ENCODE data around the gene NPVF.
A peak's percentile ranks its signal among the peaks of the same experiment; 100 is the strongest.

The NPVF gene

GRCh38 chr7:25228386-25228785 is at the start of gene NPVF:
TSS of gene NPVF (minus strand) at chr7:25228486. CDS start at chr7:25228439, 47 bp downstream.
- DNase-seq = no peak

- DNase-seq = no peak
Observed at GRCh38 chr7:25272265-25272664, 44.0 kb upstream of the NPVF start.

- no peak for DNase-seq
Observed at GRCh38 chr7:25263337-25263736, 35.1 kb upstream of the NPVF start.

- DNase-seq = no peak
Observed at GRCh38 chr7:25262586-25262985, 34.3 kb upstream of the NPVF start.

- no peak for DNase-seq
Observed at GRCh38 chr7:25261545-25262140, 33.4 kb upstream of the NPVF start.

GRCh38 chr7:25260862-25261494 is 32.7 kb upstream of the NPVF start:
- DNase-seq = no peak

GRCh38 chr7:25259487-25260243 is 31.4 kb upstream of the NPVF start:
- DNase-seq = peak; percentile 53

GRCh38 chr7:25256333-25256819 is 28.1 kb upstream of the NPVF start:
- DNase-seq = peak; percentile 28

GRCh38 chr7:25255611-25256332 is 27.5 kb upstream of the NPVF start:
- peak; percentile 83 for DNase-seq

GRCh38 chr7:25254604-25255003 is 26.3 kb upstream of the NPVF start:
- no peak for DNase-seq

- DNase-seq = no peak
Observed at GRCh38 chr7:25253714-25254113, 25.4 kb upstream of the NPVF start.

- DNase-seq = no peak
Observed at GRCh38 chr7:25250386-25250785, 22.1 kb upstream of the NPVF start.

- DNase-seq = no peak
Observed at GRCh38 chr7:25249772-25250171, 21.5 kb upstream of the NPVF start.

- peak; percentile 33 for DNase-seq
Observed at GRCh38 chr7:25246306-25246705, 18.0 kb upstream of the NPVF start.

GRCh38 chr7:25244254-25245033 is 16.2 kb upstream of the NPVF start:
- no peak for DNase-seq

GRCh38 chr7:25242678-25243077 is 14.4 kb upstream of the NPVF start:
- no peak for DNase-seq

- DNase-seq = no peak
Observed at GRCh38 chr7:25240896-25241295, 12.6 kb upstream of the NPVF start.

- DNase-seq = no peak
Observed at GRCh38 chr7:25240340-25240739, 12.1 kb upstream of the NPVF start.

GRCh38 chr7:25239888-25240287 is 11.6 kb upstream of the NPVF start:
- DNase-seq = no peak

- peak; percentile 53 for DNase-seq
Observed at GRCh38 chr7:25238066-25238725, 9.9 kb upstream of the NPVF start.

GRCh38 chr7:25235471-25235870 is 7.2 kb upstream of the NPVF start:
- no peak for DNase-seq

GRCh38 chr7:25234336-25234735 is 6.0 kb upstream of the NPVF start:
- no peak for DNase-seq
